Mesothelial cell of epicardium (in vitro differentiated cells): ENCODE data around the gene DCAF11. TPM values are rescaled to one million over a fixed set of nuclear protein-coding genes. Genes with fewer than 3 reads are reported as not detected.

Experiments used
- DNase-seq, 2 experiments: peaks; one replicate each; pipeline ENCODE4 v3.0.0; 2021; ENCODE audit warnings: low spot score in 2 of 2; ENCODE audit not compliant: unreplicated experiment in 2 of 2
- H3K27ac Mint-ChIP-seq: 2 replicates; pipeline ENCODE4 v1.8.0; 2021; ENCODE audit warnings: mixed read lengths
- H3K27me3 Mint-ChIP-seq: 2 replicates; pipeline ENCODE4 v1.8.0; 2021; ENCODE audit warnings: low read depth, mixed read lengths
- H3K36me3 Mint-ChIP-seq: 2 replicates; pipeline ENCODE4 v1.8.0; 2021; ENCODE audit warnings: mixed read lengths
- H3K4me1 Mint-ChIP-seq: 2 replicates; pipeline ENCODE4 v1.8.0; 2021; ENCODE audit warnings: mixed read lengths
- H3K4me3 Mint-ChIP-seq: 2 replicates; pipeline ENCODE4 v1.8.0; 2021; ENCODE audit warnings: mild to moderate bottlenecking, moderate library complexity, mixed read lengths
- H3K9me3 Mint-ChIP-seq: 2 replicates; pipeline ENCODE4 v1.8.0; 2021; ENCODE audit warnings: mixed read lengths
- total RNA-seq: library from RNA; stranded (reverse); gene quantifications from 3 replicates; pipeline ENCODE4 v1.2.1, GENCODE V29; 2021
- TF ChIP-seq, protein P1 (sequence below): fragments of 200-600 bp; sonication (generic); IDR thresholded peaks from one replicate; pipeline ENCODE4 v1.5.0; 2021; ENCODE audit warnings: antibody characterized with exemption; ENCODE audit not compliant: unreplicated experiment

DCAF11 gene
- total RNA-seq, 1 donor from 2014 or later = 62.3 TPM

DNA sequence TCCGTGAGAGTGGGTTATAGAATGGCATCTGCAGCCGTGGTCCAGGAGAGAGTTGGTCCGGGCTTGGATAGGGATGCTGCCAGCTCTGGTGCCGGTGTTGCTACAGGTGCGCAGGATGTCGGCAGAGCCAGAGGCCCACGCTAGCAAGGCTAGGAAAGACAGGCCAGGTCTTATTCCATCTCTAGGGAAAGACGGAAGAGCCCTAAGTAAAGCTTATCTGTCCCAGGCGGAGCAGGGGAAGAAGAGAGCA, 20.9 kb downstream of the DCAF11 start:
- peak overlapping the region; percentile 83 for H3K4me3 Mint-ChIP-seq
- H3K4me1 Mint-ChIP-seq = peaks cover 32% of the 10 kb centered on the region
- no peaks in the 10 kb centered on the region for H3K9me3 Mint-ChIP-seq
- TF ChIP-seq, protein P1, sequence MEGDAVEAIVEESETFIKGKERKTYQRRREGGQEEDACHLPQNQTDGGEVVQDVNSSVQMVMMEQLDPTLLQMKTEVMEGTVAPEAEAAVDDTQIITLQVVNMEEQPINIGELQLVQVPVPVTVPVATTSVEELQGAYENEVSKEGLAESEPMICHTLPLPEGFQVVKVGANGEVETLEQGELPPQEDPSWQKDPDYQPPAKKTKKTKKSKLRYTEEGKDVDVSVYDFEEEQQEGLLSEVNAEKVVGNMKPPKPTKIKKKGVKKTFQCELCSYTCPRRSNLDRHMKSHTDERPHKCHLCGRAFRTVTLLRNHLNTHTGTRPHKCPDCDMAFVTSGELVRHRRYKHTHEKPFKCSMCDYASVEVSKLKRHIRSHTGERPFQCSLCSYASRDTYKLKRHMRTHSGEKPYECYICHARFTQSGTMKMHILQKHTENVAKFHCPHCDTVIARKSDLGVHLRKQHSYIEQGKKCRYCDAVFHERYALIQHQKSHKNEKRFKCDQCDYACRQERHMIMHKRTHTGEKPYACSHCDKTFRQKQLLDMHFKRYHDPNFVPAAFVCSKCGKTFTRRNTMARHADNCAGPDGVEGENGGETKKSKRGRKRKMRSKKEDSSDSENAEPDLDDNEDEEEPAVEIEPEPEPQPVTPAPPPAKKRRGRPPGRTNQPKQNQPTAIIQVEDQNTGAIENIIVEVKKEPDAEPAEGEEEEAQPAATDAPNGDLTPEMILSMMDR = no peak
- peak overlapping the region; percentile 92 for H3K27ac Mint-ChIP-seq
- peaks cover 7% of the 10 kb centered on the region for H3K36me3 Mint-ChIP-seq
- DNase-seq = no peak
- no peaks in the 10 kb centered on the region for H3K27me3 Mint-ChIP-seq

DNA sequence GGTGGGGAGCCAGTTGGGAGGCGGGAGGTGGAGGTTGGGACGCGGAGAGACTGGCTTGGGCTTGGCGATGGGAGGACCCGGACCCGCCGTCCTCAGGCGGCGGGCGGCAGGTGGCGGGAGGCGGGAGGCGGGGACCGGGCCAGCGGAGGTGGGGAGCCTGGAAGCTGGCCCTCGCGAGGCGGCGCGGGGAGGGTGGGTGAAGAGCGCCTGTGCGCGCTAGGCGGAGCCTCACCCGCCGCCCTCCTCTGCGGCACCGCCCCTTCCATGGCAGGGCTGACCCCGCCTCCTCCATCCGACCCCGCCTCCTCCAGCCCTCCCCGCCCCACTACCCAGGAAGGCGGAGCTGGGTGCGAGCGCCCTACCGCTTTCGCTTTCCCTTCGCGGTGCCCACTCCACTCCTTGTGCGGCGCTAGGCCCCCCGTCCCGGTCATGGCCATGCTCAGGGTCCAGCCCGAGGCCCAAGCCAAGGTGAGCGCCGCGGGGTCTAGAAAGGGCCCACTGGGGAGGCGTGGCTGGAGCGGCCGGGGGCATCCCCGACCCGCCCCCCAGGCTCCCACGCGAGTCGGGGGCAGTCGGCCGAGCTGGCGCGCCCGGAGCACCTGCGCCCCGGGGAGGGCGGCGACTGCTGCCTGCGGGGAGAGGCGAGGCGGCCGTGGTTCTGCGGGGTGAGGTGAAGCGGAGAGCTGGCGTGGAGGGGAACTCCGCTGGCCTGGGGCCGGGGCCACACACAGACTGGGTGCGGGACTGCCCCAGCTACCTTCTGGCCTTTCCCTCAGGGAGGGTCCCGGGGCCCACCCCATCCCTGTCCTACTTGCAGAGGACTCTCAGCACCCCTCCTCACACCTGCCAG, 21.5 kb downstream of the DCAF11 start, which contains the start of gene PSME1:
Gene PSME1 (plus strand): TSS at position 361 of the 850 bp plus-strand sequence. CDS start 69 bp downstream, at position 430.
- H3K27me3 Mint-ChIP-seq = no peaks in the 10 kb centered on the region
- peak within 1 kb of the TSS; percentile 92 for H3K27ac Mint-ChIP-seq
- peaks cover 32% of the 10 kb centered on the region for H3K4me1 Mint-ChIP-seq
- H3K36me3 Mint-ChIP-seq = peaks cover 7% of the 10 kb centered on the region
- no peaks in the 10 kb centered on the region for H3K9me3 Mint-ChIP-seq
- peak; percentile 88 to 96 for DNase-seq
- peak within 1 kb of the TSS; percentile 83 for H3K4me3 Mint-ChIP-seq
- TF ChIP-seq, protein P1 = no peak

DNA sequence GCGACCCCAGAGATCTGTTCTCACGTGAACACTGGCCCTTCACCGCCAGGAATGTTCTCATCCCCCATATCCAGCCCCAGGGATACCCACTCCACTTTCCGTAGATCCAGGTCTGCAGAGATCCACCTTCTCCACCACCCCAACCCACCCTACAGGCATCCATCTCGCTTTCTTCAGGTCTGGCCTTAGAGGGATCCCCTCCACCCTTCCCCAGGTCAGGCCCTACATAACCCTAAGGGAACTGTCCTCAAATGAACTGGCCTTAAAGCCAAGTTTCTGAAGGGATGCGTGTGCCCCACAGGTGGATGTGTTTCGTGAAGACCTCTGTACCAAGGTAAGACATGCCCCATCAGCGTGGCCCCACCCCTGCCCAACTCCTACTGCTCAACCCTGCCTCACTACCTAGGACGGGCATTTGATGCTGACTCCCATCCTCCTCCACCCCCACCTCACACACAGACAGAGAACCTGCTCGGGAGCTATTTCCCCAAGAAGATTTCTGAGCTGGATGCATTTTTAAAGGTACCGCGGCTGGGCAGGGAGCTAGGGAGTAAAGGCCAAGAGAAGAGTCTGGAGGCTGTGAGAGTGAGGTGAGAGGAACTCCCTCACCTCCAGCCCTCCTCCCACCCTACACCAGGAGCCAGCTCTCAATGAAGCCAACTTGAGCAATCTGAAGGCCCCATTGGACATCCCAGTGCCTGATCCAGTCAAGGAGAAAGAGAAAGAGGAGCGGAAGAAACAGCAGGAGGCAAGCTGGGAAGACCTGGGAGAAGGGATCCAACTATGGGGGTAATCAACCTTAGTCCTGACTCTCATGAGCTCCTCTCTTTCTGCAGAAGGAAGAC, 22.3 kb downstream of the DCAF11 start:
- H3K9me3 Mint-ChIP-seq = no peaks in the 10 kb centered on the region
- no peak for DNase-seq
- H3K4me1 Mint-ChIP-seq = peaks cover 35% of the 10 kb centered on the region
- peaks cover 7% of the 10 kb centered on the region for H3K36me3 Mint-ChIP-seq
- H3K27ac Mint-ChIP-seq = peak overlapping the region; percentile 88
- TF ChIP-seq, protein P1 = no peak
- H3K4me3 Mint-ChIP-seq = peak overlapping the region; percentile 76
- H3K27me3 Mint-ChIP-seq = no peaks in the 10 kb centered on the region

DNA sequence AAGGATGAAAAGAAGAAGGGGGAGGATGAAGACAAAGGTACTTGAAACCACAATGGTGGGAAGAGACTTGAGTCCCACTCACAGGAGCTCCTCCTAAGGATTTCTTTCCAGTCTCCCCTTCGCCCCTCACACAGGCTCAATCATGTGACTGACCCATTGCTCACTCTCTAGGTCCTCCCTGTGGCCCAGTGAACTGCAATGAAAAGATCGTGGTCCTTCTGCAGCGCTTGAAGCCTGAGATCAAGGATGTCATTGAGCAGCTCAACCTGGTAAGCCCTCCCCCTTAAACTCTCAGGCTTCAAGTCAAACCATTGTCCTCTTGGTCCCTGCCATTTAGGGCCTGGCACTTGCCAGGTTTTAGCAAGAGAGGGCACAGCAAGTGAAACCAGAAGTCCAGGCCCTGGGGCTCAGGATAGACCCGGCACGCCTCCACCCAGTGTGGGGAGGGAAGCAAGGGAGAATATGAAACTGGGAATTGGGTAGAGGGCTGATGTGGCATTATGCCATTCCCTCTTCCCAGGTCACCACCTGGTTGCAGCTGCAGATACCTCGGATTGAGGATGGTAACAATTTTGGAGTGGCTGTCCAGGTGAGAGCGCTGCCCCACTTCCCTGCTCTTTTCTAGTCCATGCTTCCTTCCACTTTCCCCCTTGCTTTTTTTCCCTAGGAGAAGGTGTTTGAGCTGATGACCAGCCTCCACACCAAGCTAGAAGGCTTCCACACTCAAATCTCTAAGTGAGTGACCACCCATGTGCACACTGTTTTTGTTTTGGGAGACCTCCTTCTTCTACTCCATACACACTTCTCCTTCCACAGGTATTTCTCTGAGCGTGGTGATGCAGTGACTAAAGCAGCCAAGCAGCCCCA, 23.2 kb downstream of the DCAF11 start:
- TF ChIP-seq, protein P1 = no peak
- no peak for DNase-seq
- H3K27ac Mint-ChIP-seq = peak overlapping the region; percentile 88
- H3K36me3 Mint-ChIP-seq = peaks cover 7% of the 10 kb centered on the region
- peaks cover 42% of the 10 kb centered on the region for H3K4me1 Mint-ChIP-seq
- no peaks in the 10 kb centered on the region for H3K27me3 Mint-ChIP-seq
- peak overlapping the region; percentile 93 for H3K4me3 Mint-ChIP-seq
- H3K9me3 Mint-ChIP-seq = no peaks in the 10 kb centered on the region

DNA sequence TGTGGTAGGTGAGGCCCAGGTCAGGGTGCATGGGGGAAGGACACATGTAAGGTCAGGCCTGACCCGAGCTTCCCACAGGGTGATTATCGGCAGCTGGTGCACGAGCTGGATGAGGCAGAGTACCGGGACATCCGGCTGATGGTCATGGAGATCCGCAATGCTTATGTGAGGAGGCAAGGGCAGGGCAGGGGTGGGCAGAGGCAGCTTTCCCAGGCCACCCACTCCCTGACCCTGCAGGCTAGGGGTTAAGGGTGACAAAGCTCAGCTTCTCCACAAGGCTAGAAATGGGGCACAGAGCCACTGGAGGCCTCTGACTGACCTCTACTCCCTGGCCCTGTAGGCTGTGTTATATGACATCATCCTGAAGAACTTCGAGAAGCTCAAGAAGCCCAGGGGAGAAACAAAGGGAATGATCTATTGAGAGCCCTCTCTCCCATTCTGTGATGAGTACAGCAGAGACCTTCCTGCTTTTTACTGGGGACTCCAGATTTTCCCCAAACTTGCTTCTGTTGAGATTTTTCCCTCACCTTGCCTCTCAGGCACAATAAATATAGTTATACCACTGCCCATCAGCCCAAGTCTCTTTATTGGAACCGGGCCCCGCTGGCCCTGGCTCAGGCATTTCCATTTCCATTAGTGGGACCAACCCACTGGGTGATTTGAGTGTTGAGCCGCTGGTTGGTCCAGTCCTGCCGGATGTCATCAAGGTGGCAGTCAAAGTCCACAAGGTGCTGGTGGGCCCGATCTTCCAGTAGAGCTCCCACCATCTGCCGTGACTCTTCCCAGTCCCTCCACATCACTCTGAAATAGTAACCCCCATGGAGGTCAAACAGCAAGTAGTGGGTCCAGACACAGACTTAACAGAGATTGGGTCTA, 24.1 kb downstream of the DCAF11 start:
- peaks cover 7% of the 10 kb centered on the region for H3K36me3 Mint-ChIP-seq
- H3K27ac Mint-ChIP-seq = peak overlapping the region; percentile 66
- no peaks in the 10 kb centered on the region for H3K9me3 Mint-ChIP-seq
- TF ChIP-seq, protein P1 = no peak
- H3K4me3 Mint-ChIP-seq = peak overlapping the region; percentile 93
- H3K27me3 Mint-ChIP-seq = no peaks in the 10 kb centered on the region
- peaks cover 46% of the 10 kb centered on the region for H3K4me1 Mint-ChIP-seq
- no peak for DNase-seq
